Astrocyte of the cerebellum (primary cell): ENCODE measurements around the gene OR5A2.

Experiments used
- DNase-seq: peaks from one replicate; pipeline ENCODE4 v3.0.0-alpha.2; 2011; ENCODE audit warnings: low read depth
- H3K4me3 ChIP-seq: 2 replicates; pipeline ENCODE4 v1.5.1; 2011; ENCODE audit warnings: mild to moderate bottlenecking, low read depth, low read length, moderate library complexity
- CTCF ChIP-seq: IDR thresholded peaks from 2 replicates; pipeline ENCODE4 v1.5.1; 2012; ENCODE audit warnings: low read length, low read depth, moderate library complexity, mild to moderate bottlenecking; ENCODE audit errors: missing control alignments
- in situ Hi-C: cut with HindIII; loops from 2 replicates; pipeline ENCODE4 v1.10.0; 2017; ENCODE audit warnings: low sequenced_read_pairs

Gene OR5A2

GRCh38 chr11:59423835-59424234 lies 2.4 kb downstream of the OR5A2 start:
- H3K4me3 ChIP-seq, result no peak overlapping the region
- in situ Hi-C loops, result no loop called here
- DNase-seq, result no peak
- TF ChIP-seq CTCF, result no peak

- in situ Hi-C loops, result no loop called here
Observed at GRCh38 chr11:59418156-59418555, 8.1 kb downstream of the OR5A2 start.

GRCh38 chr11:59417023-59417422 lies 9.2 kb downstream of the OR5A2 start:
- no peak for DNase-seq
- in situ Hi-C loops, result no loop called here
- no peak for TF ChIP-seq CTCF
- H3K4me3 ChIP-seq, result no peak overlapping the region

More at GRCh38 chr11:59418156-59418555, 8.1 kb downstream of the OR5A2 start:
- DNase-seq, result no peak
- H3K4me3 ChIP-seq, result no peak overlapping the region
- no peak for TF ChIP-seq CTCF

GRCh38 chr11:59416613-59417012 lies 9.6 kb downstream of the OR5A2 start:
- no peak for TF ChIP-seq CTCF
- in situ Hi-C loops, result no loop called here
- DNase-seq, result no peak
- H3K4me3 ChIP-seq, result no peak overlapping the region

GRCh38 chr11:59415111-59415510 lies 11.1 kb downstream of the OR5A2 start:
- DNase-seq, result no peak
- H3K4me3 ChIP-seq, result no peak overlapping the region
- TF ChIP-seq CTCF, result no peak
- in situ Hi-C loops, result no loop called here

GRCh38 chr11:59413646-59414045 lies 12.6 kb downstream of the OR5A2 start:
- no peak for DNase-seq
- no peak overlapping the region for H3K4me3 ChIP-seq
- in situ Hi-C loops, result no loop called here
- TF ChIP-seq CTCF, result no peak

- H3K4me3 ChIP-seq, result no peak overlapping the region
- TF ChIP-seq CTCF, result no peak
- no peak for DNase-seq
- in situ Hi-C loops, result no loop called here
Observed at GRCh38 chr11:59403546-59403945, 22.7 kb downstream of the OR5A2 start.
